ENCODE data around the gene KNSTRN.

KNSTRN gene

GRCh38 chr15:40345867-40346578, 36.5 kb upstream of the KNSTRN start:
- DNase-seq, result no peak

GRCh38 chr15:40346579-40347558, 35.7 kb upstream of the KNSTRN start:
- DNase-seq, result no peak

DNA sequence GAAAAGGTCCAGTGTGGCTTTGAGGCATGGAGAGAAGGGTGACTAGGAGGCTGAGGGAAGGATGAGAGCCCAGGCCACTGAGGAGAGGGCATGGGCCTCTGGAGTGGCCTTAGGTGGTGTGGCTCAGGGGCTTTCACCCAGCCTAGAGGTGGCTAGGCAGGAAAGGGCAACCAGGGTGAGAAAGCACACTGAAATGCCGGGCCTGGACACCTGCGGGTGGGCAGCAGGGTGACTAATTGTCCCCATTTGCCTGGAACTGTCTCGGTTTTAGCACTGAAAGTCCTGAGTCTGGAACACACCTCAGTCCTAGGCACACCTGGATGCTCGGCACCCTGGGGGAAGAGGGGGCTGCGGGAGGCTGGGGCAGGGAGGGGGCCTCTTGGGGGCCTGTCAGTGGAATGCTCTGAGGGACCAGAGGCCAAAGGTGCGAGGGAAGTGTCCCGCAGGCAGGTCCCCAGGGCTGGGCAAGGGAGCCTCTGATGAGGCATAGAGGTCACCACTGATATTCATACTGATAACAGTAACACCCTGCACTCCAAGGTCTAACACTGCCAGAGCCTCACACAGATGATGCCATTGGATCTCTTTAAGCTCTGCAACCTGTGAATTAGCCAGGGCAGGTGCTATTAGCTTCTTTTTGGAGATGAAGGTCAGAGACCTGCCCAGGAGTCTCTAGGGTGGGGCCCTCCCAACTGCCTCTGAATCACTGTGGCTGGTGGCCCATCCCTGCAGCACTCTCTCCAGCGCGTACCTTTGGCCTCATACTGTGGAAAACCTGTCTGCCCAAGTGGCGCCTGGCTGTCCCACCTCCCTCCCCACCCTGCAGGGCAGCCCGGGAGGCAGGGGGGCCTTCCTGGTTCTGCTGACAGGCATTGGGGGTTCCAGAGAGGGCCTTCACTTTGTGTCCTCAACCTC, 34.7 kb upstream of the KNSTRN start:
- no peak for DNase-seq

DNA sequence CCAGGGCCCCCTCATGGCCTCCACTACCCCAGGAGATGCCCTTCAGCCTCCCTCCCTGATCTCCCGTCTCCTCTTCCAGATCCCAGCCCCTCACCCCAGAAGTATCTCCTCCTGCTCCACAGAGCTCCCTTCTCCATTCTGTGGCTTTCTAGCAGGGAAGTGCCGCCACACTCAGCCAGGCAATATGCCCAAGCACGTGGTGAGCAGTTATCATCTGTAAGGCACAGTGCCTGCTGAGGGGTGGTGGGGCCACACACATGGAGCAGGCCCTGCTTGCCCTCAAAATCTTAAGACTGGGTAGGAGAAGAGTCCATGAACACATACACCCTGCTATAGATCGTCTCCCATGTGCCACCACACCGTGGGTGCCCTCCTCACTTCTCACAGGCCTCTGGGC, 34.0 kb upstream of the KNSTRN start:
- DNase-seq, result no peak

GRCh38 chr15:40349163-40349562, 33.4 kb upstream of the KNSTRN start:
- DNase-seq, result no peak

DNA sequence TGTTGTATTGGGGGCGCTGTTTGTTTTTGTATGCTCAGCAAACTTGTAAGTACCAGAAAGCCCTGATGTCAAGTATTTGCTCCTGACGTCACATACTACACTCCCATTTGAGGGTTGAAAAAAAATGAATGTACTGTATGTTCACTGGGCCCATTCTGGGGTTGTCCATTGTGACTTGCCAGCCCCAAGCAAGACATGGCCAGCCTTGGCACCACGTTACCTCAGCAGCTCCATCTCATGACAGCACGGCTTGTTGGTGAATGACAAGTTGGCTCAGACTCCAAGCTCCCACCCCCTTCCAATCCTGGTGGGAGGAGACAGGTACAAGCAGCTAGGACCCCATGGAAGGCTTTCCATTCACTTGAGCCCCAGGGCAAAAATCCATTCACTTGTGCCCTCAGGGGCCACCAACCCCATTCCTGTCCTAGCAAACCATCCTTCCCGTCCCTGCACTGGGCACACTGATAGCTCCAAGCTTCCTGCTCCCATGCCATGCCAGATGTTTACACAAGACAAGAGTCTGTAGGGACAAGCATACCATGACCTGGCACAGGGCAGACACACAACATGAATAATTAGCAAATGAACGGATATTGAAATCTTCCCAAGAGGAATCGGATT, 30.1 kb upstream of the KNSTRN start:
- no peak for DNase-seq

DNA sequence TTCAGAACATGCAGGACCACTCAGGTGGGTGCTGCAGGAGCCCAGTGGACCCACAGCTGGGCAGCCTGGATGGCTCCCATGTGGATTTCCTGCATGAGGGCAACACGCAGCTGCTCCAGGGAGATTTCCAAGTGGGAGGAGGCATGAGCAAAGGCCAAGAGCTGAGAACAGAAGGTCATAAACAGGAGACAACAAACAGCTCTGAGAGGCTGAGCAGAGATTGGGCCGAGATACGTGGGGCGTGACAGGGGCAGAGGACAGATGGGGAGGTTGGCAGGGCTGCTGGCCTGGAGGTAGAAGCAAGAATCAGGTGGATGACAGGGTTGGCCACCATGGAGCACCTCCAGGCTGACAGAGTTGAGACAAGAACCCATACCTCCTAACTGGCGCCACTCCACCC, 28.8 kb upstream of the KNSTRN start:
- no peak for DNase-seq

- no peak for DNase-seq
Measured at GRCh38 chr15:40354408-40355171, 27.9 kb upstream of the KNSTRN start.

- no peak for DNase-seq
Measured at GRCh38 chr15:40355976-40356585, 26.4 kb upstream of the KNSTRN start.

DNA sequence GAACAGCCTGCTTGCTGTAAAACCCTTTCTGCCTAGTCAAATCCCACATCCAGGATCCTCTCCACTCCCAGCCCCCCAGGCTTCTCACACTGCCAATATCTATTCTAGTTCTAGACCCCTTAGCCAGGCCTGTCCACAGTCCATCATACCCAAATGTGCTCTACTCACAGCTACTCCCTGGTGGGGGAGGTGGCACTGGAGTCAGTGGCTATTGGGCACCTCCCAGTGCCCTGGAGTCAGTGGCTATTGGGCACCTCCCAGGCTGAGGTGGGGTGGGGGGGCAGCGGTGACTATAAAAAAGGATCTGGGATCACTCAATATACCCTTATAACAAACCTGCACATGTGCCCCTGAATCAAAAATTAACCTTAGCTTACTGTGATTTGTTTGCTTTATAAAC, 25.3 kb upstream of the KNSTRN start:
- DNase-seq, result peak; percentile 55

- peak; percentile 93 for DNase-seq
Measured at GRCh38 chr15:40357723-40358470, 24.6 kb upstream of the KNSTRN start, which contains the start of gene DISP2. TSS of gene DISP2 (plus strand) at chr15:40358219. CDS start at chr15:40358322, 103 bp downstream.

DNA sequence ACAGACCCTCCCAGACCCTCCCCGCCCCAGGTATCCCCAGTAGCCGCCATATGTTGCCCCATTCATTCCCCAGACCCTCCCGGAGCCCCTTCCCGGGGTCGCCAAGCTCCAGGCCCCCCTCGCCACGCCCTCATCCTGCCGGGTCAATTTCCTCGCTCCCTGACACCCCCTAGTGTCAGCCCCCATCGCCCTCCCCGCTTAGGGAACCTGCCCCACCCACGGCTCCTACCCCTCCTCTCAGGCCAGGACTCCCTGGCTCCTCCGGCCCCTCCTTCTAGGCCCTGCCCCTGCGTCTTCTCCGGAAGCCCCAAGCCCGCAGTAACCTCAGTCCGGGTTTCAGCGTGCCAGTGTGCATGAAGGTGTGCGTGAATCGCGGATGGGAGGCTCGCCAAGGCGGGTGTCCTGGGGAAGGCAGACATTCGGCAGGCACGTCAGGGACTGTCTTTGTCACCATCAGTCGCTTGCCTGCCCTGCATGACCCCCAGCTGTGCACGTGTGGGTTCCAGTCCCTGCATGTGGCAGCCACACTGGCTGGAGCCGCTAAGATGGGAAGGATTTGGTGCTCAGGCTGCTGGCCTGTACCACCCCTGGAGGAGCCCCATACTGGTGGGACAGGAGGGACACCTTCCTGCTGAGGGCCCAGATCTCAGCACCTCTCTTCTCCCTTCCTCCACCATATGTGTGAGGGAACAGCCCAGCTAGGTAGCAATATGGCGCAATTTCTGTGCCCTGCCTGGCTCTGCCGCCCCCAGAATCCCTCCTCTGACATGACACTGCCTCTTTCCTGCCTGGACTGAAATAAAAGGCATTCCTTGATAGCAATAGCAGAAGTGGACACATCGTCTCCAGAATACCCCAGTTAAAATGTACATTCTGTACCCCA, 23.8 kb upstream of the KNSTRN start:
- DNase-seq, result no peak

DNA sequence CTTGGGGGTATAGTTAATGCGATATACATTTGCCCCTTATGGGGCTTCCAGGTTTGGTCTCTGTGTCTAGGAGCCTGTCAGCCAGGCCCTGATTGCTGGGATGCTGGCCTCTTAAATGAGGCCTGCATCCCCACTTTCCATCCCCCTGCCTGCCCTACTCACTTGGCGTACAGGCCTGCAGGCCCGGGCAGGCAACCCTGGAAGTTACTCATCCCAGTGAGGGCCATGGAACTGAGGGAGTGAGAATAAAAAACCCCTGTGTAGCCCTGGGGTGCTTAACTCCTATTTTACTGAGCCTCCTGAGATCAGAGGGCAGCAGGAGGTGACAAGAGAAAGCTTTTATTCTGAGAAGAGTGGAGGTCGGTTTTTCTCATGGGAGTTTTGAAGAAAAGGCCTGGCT, 22.5 kb upstream of the KNSTRN start:
- DNase-seq, result no peak

DNA sequence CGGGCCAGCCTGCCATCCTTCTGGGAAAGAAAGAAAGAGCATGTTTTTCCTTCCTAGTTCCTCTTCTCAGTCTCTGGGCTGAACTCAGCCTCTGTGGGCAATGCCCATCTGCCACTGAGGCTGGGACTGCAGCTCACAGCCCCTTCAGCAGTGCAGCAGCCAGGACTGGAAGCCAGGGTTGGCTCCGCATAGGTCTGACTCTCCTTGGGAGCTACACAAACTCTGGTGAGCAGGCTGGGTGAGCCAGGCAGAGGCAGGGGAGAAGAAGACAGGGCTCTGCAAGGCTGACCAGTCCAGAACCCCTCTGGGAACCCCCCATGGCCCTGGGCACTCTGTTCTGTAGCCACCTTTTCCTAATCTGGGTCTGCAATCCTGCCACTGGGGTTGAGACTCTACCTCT, 20.9 kb upstream of the KNSTRN start:
- no peak for DNase-seq

GRCh38 chr15:40363611-40364010, 18.9 kb upstream of the KNSTRN start:
- DNase-seq, result no peak

DNA sequence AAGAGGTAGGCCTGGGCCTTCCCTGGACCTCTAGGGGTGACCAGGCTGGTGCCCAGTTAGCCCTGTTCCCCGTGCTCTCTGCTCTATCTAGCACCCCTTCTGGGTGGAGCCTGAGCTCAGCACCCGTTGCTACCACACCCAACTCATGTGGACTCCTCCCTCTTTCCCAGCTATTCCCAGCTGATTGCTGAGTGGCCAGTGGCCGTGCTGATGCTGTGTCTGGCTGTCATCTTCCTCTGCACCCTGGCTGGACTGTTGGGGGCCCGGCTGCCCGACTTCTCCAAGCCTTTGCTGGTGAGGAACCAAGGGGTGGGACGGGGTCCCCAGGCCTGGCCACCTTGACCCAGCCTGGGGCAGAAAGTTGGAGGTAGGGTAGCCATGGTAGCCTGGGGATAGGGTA, 18.3 kb upstream of the KNSTRN start:
- no peak for DNase-seq

DNA sequence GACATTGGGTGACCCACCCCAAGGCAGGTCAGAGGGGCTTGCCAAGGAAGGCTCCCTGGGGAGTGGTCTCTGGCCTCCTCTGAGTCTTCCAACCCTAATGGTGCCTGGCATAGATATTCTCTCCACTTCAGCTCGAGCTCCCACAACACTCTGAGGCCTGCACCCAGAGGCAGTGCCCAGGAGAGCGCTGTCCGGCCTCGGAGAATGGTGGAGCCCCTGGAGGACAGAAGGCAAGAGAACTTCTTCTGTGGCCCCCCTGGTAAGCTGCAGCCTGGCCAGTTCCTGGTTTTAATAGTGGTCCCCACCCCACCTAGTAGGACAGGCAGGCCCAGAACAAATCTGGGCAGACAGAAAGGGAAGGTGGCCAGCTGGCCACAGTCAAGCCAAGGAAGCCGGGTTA, 17.5 kb upstream of the KNSTRN start:
- DNase-seq, result no peak

- no peak for DNase-seq
Measured at GRCh38 chr15:40365624-40366456, 16.7 kb upstream of the KNSTRN start.
